ENCODE results near the gene FCHSD2. TPM values are rescaled to one million over a fixed set of nuclear protein-coding genes. Genes with fewer than 3 reads are reported as not detected.
A peak's percentile ranks its signal among the peaks of the same experiment; 100 is the strongest.
"Not testable (repeated sequence)": the region's sequence is repeated elsewhere in the genome, so short reads cannot be mapped to it uniquely, and the experiment has no call there.

FCHSD2 gene
- total RNA-seq, 1 donor from 2014 or later: 18.0 TPM

DNA sequence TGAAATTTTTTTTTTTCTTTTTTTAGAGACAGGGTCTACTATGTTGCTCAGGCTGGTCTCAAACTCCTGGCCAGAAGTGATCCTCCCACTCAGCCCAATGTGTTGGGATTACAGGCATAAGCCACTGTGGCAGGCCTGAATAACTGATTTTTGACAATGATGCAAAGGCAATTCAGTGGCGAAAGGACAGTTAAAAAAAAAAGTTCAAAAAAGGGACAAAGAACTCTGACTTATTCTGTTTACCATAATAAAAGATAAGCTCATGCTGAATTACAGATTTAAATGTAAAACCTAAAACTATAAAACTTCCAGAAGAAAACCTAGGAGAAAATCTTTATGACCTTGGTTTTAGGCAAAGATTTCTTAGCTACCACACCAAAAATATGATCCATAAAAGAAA is 279.0 kb downstream of the FCHSD2 start:
- DNase-seq: no peak

- DNase-seq: no peak
These were observed 281.5 kb downstream of the FCHSD2 start for GRCh38 chr11:72860592-72860991.

DNA sequence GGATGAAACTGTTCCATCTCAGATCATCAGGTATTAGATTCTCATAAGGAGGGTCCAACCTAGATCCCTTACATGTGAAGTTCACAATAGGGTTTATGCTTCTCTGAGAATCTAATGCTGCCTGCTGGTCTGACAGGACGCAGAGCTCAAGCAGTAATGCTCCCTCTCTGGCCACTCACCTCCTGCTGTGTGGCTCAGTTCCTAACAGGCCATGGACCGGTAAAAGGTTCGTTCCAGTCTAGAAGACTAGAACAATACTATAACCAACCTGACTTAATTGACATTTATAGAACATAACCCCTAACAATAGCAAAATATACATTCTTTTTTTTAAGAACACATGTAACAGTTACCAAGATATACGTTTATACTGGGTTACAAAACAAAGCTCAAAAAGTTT is 282.1 kb downstream of the FCHSD2 start:
- no peak for DNase-seq

DNA sequence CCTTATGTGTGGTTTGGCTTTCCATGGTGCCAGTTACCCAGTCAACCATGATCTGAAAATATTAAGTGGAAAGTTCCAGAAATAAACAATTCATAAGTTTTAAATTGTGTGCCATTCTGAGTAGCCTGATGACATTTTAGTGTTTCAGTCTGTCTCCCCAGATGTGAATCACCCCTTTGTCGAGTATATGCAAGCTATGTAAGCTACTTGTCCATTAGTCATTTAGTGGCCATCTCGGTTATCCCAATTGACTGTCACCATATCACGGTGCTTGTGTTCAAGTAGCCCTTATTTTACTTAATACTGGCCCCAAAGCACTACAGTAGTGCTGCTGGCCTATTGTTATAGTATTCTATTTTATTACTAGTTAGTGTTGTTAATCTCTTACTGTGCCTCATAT is 283.0 kb downstream of the FCHSD2 start:
- DNase-seq: no peak

- DNase-seq: not testable (repeated sequence)
These were observed 283.9 kb downstream of the FCHSD2 start for GRCh38 chr11:72858267-72858666.

- peak; percentile 74 for DNase-seq
These were observed 285.4 kb downstream of the FCHSD2 start for GRCh38 chr11:72856551-72857345.

- peak; percentile 27 for DNase-seq
These were observed 286.1 kb downstream of the FCHSD2 start for GRCh38 chr11:72856065-72856464.

- no peak for DNase-seq
These were observed 290.4 kb downstream of the FCHSD2 start for GRCh38 chr11:72851726-72852125.

DNA sequence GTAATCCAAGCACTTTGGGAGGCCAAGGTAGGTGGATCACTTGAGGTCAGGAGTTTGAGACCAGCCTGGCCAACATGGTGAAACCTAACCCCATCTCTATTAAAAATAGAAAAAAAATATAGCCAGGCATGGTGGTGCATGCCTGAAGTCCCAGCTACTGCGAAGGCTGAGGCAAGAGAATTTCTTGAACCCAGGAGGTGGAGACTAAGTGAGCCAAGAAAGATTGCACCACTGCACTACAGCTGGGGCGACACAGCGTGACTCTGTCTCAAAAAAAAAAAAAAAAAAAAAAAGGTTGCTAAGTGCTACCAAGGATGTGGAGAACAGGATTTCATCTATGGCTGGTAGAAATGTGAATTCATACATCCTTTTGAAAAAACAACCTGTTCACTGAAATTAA is 291.3 kb downstream of the FCHSD2 start:
- DNase-seq: no peak

- DNase-seq: peak; percentile 73
These were observed 293.2 kb downstream of the FCHSD2 start for GRCh38 chr11:72848846-72849466.

- DNase-seq: no peak
These were observed 297.8 kb downstream of the FCHSD2 start for GRCh38 chr11:72844356-72844755.

- DNase-seq: no peak
These were observed 299.3 kb downstream of the FCHSD2 start for GRCh38 chr11:72842653-72843330.

- DNase-seq: no peak
These were observed 300.0 kb downstream of the FCHSD2 start for GRCh38 chr11:72842126-72842525.

DNA sequence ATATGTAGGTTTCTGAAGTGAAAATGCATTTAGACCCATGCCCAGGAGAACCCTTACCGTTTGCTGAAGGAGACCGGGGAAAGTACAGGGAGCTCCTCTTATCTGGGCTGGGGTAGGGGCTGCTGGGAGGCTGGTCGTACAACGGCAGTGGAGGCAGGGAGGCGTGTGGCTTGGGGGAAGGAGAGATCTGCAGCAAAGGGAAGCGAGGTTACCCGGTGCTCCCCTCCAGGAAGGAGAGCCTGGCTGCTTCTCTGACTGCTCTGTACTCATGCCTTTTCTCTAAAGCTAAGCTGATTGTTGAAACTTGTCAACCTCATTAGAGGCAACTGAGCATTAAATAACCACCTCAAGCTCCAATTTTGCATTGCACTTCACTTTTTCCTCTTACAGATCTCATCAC is 300.7 kb downstream of the FCHSD2 start:
- no peak for DNase-seq

- DNase-seq: no peak
These were observed 301.3 kb downstream of the FCHSD2 start for GRCh38 chr11:72840780-72841179.

DNA sequence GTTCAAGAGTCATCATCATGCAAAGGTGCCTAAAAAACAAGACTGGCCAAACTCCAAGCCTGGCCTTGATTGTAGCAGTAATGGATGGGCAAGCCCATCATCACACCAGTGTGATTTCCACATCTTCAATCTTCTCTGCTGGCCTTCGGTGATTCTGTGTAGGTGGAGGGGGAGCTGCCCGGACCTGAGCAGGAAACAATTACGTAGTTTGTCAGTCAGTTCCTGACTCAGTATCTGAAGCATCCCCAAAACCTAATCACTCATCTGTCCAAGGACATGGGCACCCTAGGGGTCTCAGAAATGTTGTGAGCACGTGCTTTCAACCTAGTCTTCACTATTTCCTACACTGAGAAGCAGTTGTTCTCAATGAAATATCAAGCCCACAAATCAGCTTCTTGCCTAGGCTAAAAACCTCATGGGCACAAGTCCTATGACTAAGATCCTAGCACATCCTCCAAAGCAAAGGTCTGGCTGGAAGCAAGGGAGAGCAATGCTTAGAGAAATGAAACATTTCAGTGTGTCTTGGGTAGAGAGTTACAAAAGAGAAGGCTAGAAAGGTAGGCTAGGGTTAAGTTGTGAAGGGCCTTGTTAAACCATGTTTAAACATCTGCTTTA is 303.3 kb downstream of the FCHSD2 start:
- no peak for DNase-seq

- peak; percentile 55 for DNase-seq
These were observed 306.0 kb downstream of the FCHSD2 start for GRCh38 chr11:72836111-72836510.

GRCh38 chr11:72834905-72835304 is 307.2 kb downstream of the FCHSD2 start:
- DNase-seq: no peak

DNA sequence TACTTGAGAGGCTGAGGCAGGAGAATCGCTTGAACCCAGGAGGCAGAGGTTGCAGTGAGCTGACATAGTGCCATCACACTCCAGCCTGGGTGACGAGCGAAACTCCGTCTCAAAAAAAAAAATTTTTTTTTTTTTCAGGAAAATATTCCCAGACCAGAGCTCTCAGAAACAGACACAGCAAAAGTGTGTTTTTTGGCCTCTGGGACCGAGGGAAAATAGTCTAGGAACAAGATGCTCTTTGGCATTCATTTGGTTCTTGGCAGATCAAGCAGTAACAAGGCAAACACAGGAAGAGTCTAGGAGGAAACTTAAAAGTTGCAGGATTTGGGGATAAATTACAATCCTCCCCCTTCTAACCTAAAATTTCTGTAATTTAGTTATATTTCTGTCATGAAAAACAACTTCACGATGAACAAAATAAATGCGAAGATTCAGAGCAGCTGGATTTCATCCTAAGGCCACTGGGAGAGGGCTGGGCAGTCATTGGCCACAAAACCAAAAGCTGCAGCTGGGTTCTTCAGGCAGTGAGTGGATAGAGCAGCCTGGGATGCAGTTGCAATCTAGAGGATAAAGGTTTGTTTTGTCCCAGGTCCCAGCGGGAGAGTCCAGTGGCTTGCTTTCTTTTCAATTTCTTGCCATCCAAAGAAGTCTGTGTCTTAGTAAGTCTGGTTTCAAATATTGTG is 308.2 kb downstream of the FCHSD2 start:
- no peak for DNase-seq

GRCh38 chr11:72833083-72833733 is 308.9 kb downstream of the FCHSD2 start:
- DNase-seq: no peak

DNA sequence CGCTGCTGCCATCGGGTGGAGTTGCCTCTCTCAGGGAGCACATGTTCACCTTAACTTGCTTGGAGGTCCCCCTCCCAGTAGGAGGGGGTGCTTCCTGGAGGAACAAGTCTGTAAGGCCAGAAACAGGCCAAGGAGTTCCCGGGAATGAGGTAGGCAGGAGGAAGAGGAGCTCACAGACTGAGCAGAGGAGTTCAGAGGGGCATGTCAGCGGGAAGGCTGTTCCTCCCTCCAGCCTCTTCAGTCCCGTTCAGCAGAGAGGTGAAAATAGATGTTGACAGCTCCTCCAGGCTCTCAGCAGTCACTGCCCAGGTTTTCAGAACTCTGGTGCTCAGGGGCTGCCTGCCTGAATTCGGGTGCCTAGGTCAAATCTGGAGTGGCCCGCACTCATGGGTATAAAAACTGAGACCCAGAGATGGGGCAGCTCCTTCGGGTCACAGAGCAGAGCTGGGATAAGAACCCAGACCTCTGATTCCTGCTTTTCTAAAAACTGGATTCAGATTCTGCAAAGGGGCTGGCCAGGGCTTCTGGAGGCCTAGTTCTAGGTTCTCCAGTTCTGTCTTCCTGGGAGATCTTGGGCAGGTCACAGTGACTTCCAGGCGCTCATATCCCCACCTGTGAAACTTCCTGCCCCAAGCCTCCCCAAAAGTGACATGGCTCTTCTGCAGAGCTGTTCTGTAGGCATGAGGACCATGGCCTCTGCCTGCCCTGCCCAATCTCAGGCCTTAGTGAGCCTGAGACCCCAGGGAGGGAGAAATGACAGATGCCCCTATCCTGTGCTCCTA is 309.6 kb downstream of the FCHSD2 start:
- DNase-seq: no peak

Measured in dermis blood vessel endothelial cell (primary cell).